ENCODE data around the gene SLC2A13. TPM values are rescaled to one million over a fixed set of nuclear protein-coding genes. Genes with fewer than 3 reads are reported as not detected.

SLC2A13 gene
- total RNA-seq, 1 donor from 2014 or later: 14.0 TPM

DNA sequence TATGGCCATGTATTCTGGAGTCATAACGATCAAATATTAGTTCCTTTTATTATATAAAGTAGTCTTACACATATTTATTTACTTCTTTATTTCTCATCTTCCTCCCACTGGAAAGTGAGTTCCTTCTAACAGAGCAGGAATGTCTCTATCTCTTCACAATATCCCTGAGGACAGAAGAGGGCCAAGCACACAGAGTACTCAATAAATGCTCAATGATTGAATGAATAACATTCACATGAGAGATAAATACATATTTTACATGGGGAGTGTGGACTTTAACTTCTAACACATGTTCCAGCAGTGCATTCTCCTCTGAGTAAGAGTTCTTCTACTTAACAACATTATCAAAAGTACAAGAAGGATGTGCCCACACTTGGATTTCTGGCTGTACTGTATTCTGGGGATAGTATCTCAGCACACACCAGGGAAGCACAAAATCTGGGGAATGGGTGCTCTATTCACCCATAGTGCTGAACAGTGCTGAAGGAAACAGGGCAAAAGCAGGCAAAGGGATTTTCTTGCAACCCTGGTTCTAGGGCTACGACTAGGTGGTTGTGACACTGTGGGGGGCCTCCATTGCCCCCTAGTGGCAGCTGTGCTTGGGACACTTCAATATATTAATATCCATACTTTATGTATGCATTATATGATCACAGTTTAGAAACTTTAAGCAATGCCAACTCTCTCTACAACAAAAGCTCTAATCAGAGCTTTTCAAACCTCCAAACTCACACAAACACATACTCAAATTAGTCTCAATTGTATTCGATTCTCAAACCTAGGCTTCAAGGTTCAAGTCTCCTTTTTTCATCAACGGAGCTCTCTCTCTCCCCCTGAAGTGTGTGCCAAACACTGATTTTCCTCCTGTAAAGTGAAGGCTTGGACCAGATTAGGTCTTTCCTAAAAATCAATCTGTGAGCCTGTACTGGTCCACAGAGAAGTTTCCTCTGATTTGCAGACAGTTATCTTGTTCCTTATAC, 115.5 kb downstream of the SLC2A13 start:
- peak; percentile 35 for DNase-seq

DNA sequence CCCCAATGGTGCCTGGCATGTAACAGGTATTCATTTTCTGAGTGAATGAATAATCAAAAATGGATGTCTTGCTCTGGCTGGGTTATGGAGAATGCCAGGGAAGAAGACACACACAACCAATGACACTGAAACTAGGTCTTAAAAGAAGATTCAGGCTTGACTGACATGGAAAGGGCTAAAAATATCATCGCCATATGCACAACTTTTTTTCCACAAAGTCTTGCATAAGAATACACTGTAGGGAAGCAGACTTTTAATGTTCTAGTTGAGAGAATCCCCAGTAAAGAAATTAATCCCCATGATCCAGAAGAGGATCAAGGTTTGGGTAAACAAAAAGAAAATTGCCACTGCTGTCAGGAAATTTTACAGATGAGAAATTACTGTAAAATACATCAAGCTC, 116.4 kb downstream of the SLC2A13 start:
- DNase-seq: no peak

- no peak for DNase-seq
These were observed 117.3 kb downstream of the SLC2A13 start for GRCh38 chr12:39988574-39988973.

- DNase-seq: no peak
These were observed 119.2 kb downstream of the SLC2A13 start for GRCh38 chr12:39986674-39987073.

GRCh38 chr12:39984670-39985069, 121.2 kb downstream of the SLC2A13 start:
- no peak for DNase-seq

GRCh38 chr12:39975374-39975918, 130.4 kb downstream of the SLC2A13 start:
- DNase-seq: no peak

GRCh38 chr12:39972119-39972518, 133.8 kb downstream of the SLC2A13 start:
- no peak for DNase-seq

GRCh38 chr12:39971348-39971747, 134.5 kb downstream of the SLC2A13 start:
- no peak for DNase-seq

GRCh38 chr12:39966721-39967120, 139.2 kb downstream of the SLC2A13 start:
- no peak for DNase-seq

- peak; percentile 60 for DNase-seq
These were observed 139.6 kb downstream of the SLC2A13 start for GRCh38 chr12:39966256-39966655.

- no peak for DNase-seq
These were observed 146.4 kb downstream of the SLC2A13 start for GRCh38 chr12:39959467-39959866.

- no peak for DNase-seq
These were observed 146.8 kb downstream of the SLC2A13 start for GRCh38 chr12:39959031-39959430.

DNA sequence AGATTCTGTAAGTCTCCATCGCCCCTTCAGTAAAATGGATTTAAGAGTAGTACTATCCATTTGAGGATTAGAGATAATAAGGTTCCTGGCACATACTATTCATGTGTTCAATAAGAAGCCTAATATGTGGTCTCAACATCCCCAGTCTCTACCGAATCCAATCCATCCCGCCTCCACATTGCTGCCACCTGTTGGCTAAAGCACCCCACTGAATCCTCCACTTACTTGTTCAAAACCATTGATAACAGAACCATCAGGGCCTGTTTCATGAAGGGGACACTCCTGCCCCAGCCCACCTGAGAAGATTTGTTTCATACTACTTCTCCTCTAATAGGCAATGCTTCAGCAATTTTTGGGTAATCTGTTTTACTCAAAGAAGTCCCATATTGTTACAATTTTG, 147.5 kb downstream of the SLC2A13 start:
- no peak for DNase-seq

DNA sequence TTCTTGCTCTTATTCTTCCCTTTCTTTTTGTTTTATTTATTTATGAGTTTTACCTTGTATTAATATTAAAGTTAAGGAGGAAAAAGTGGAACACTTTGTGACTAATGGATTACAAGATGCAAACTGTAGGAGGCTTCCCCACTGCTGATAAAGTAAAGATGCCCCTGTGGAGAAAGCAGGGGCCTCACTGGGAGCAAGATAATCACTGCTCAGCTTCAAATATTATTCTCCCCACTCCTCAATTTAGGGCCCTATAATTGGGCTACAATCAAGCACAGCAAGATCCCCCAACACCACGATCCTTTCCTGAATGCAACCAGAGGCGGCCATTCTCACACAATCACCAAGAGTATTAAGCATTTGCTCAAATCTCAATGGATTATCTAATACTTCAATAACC, 149.2 kb downstream of the SLC2A13 start:
- no peak for DNase-seq

GRCh38 chr12:39946361-39947280, 159.3 kb downstream of the SLC2A13 start:
- DNase-seq: no peak

- no peak for DNase-seq
These were observed 168.8 kb downstream of the SLC2A13 start for GRCh38 chr12:39937119-39937518.

- no peak for DNase-seq
These were observed 170.0 kb downstream of the SLC2A13 start for GRCh38 chr12:39935839-39936238.

DNA sequence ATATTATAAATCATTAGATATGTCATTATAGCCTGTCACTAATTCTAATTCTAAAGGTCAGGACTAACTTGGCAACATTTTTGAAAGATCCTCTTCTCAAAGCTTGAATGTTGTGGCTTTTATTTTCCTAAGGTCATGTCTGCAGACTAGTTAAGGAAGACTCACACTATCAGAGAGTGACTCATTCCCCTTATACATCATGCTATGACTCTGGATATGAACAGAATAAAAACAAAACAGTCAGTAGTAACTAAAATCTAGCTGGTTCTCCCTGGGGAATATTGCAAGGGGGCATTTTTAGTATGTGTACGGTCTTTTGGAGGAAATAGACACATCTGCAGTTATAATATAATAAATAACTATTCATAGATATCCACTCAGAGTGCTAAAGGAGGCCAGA, 170.6 kb downstream of the SLC2A13 start:
- no peak for DNase-seq

DNA sequence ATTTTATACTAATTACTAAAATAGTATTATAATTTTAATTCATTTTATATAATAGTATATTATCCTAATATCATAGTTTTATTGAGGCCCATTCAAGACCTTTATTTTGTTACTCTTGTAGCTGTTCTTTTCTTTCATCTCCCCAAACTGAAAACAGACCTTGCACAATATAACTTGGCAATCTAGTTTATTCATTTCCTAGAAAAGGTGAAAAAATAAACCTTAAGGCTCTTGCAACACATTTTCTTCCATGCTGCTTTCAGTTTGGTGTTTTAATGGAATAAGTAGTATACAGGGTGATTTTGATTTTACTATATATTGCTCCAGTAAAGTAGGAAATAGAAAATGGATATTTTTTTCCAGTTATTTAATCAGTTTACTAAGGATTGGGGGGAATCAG, 174.0 kb downstream of the SLC2A13 start:
- DNase-seq: no peak

DNA sequence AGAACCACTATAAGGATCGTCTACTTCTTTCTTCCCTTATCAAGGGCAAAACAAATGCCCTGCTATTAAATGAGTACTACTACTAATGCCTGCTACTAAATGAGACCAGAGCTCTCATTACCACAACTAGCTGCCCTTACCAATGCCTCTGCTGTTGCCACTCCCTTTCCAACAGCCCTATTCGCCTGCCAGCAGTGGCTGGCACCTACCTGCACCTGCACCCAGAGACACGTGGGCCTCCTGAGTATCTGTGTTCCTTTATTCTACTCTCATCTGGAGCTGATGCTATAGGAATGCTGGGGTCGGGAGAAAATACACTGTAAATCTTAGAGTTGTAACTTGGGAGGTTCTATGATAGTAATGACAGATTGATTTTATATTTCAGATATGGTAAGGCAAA, 174.7 kb downstream of the SLC2A13 start:
- DNase-seq: no peak

DNA sequence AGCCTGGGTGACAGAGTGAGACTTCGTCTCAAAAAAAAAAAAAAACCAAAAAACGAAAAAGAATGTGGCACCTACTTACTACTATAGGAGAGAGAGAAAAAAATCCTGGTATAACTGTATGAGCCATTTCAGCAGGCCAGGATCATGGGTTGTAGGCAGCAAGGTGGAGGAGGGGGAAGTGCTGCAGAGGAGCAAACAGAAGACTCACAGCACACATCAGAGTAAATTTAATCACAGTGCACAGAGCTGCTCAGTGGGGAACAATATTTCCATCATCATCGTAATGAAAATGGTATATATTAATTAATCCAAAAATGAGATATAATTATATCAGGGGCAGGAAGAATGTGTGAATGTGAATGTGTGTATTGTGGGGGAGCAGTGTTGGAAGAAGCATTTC, 175.8 kb downstream of the SLC2A13 start:
- DNase-seq: no peak

DNA sequence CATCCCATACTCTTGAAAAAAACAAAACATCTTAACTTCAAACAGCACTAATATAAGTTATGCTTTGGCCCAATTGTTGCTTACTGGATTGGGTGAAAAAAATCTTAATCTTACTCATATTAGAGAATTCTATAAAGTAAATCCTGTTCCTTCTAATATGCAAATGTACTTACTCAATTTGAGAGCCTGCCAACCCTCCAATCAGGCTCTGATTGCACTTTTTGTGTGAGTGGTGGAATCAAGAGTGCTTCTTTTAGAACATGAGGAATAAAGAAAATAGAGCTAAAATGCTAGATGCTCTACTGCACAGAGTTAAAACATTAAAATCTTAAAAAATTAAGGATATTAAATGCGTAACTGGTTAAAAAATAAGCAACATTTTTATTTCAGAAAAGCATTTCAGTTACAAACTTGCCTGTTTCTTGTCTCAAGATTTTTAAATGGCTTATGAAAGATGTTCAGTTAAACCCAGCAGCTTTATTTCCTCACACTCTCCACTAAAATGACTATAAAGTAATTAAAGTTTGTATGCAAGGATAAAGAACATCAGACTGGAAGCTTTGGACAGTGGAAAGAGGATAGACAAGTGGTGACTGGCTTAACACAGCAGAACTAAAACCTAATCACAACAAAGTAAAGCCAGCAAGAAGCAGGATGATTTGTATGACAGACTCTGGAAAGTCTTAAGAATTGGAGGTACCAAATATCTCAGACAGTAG, 177.5 kb downstream of the SLC2A13 start:
- DNase-seq: no peak
